NCI-H146 (cell line): ENCODE measurements around the gene CTSC.
A peak's percentile ranks its signal among the peaks of the same experiment; 100 is the strongest.

ENCODE experiments used
- DNase-seq: peaks from one replicate; lab custom pipeline; 2025; lab: John Stamatoyannopoulos, UW

The CTSC gene

GRCh38 chr11:88317536-88317935 is 20.0 kb downstream of the CTSC start:
- DNase-seq, result no peak

DNA sequence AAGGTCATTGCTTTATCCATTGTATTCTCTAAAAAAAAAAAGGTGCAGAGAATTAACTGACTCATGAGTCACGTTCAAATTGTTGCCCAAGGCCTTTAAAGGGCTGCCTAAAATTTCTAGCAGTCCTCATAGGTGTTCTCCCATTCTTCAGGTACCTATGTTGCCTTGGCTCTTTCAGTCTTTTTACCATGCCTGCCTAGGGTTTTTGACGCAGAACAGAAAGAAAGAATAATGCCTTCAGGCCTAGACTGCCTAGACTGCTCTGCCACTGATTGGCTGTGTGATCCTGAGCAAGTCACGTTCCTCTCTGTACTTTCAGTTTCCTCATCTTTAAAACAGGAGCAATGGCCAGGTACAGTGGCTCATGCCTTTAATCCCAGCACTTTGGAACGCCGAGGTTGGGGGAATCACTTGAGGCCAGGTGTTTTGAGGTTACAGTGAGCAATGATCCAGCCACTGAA is 21.5 kb downstream of the CTSC start:
- no peak for DNase-seq

GRCh38 chr11:88315015-88315414 is 22.5 kb downstream of the CTSC start:
- no peak for DNase-seq

GRCh38 chr11:88313441-88313840 is 24.1 kb downstream of the CTSC start:
- no peak for DNase-seq

- DNase-seq, result no peak
These were observed 24.9 kb downstream of the CTSC start for GRCh38 chr11:88312628-88313027.

DNA sequence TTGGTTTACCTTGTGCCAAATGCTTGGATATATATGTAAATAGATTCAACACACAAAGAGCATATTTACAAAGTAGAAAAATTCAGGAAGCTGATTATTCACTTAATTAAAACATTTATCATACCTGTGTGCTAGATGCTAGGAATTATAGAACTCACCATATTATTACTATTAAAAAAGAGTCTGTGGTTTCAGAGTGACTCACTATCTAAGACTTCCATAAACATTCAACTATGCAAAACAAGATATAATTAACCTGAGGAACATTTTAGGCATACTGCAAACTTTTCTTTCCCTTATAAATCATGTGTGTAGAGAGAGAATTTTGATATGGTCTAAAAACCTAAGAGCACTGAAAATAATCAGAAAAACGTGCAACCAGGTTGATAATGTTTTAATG is 27.3 kb downstream of the CTSC start:
- no peak for DNase-seq

- DNase-seq, result no peak
These were observed 29.0 kb downstream of the CTSC start for GRCh38 chr11:88308576-88308975.

DNA sequence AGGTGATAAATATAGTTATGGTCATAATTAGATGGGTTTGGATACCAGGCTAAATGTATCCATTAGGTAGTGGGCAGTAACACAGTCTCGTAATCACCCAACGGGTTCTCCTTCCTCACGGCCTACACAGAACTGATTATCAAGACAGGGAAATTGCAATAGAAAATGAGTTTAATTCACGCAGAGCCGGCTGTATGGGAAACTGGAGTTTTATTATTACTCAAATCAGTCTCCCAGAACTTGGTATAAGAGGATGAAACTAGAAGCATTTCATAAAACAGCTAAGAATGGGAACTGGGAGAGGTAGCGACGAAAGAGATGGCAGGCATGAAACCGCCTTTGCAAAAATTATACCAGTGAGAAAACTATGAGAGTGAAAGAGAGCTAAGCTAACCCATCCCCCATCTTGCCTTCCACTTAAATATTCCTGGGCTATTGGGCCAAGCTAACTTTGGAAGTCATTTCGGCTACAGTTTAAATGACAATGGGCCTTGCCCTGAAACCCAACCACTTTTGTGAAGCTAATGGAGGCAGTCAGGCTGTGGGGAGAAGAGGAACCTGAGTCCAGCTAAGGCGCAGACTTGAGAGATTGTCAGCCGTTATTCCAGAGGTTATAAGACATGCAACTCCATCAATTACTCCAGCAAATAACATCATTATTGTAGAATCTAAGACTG is 29.6 kb downstream of the CTSC start:
- DNase-seq, result no peak

DNA sequence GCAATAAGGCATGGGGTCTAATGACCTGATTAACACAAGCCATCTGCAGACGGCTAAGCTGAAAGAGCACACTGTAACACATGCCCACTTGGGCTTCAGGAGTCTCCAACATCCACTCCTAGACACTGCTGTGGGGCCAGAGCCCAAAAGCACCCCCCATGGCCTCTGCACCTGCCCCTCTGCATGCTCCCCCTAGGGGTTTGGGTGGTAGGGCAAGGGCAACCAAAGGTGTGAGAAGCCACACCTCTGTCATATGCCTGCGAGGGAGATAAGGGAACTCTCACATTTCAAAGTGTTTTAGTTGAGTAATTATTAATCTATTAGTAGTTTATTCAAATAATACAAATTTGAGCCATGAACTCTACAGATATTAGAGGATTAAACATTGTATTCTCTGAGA is 30.8 kb downstream of the CTSC start:
- no peak for DNase-seq

DNA sequence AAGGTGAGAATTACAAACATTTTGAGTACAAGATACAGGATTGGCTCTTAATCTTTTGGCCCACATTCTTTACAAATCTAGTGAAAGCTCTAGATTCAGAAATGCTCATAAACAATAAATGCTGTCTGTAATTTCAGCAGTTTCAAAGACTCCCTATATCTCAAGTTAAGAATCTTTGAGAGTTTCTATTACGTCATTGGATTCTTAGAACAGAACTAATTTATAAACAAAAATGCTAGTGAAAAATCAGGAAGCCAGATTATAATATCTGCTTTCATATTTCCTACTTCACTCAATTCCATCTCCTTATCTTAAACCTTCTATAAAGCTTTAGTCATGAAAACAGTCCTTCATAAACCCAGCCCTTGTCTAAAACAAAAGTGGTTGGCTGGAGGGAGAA is 32.1 kb downstream of the CTSC start:
- DNase-seq, result no peak

DNA sequence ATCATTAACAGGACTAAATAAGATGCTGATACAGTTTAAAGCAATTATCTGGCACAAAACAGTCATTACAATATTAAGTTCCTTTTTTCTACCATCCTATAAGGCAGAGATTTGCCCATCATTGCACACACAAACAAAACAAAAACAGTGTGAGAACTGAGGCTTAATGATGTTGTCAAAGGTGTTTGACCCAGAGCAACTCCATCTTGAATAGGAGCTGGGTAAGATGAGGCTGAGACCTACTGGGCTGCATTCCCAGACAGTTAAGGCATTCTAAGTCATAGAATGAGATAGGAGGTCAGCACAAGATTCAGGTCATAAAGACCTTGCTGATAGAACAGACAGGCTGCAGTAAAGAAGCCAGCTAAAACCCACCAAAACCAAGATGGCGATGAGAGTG is 33.2 kb downstream of the CTSC start:
- DNase-seq, result no peak

GRCh38 chr11:88303037-88303436 is 34.5 kb downstream of the CTSC start:
- DNase-seq, result no peak

DNA sequence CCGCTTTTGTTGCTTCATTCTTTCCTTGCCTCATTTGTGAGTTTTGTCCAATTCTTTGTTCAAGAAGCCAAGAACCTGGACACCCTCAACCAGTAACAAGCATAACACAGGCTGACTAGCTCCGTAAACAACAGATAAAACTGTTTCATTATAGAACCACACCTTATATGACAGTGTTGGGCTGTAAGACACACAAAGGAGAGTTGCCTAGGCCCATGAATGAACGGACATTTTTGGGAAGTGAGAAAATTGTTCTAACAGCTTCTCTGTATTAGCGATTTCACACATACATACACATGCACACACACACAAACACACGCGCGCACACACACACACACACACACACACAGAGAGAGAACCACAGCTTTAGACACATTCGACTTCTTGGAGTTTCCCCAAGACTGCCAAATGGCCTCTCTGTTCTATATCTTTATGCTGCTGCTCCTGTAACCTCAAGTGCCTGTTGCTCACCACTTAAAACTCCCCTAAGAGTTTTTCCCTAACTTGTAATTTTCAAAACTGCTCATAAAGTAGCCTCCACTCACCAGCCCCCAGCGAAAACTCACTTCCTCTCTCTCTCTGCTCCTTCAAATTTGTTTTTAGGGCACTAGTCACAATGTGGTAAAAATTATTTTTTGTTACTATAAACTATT is 35.9 kb downstream of the CTSC start:
- no peak for DNase-seq

- no peak for DNase-seq
These were observed 36.5 kb downstream of the CTSC start for GRCh38 chr11:88300888-88301487.

GRCh38 chr11:88297863-88298262 is 39.7 kb downstream of the CTSC start:
- DNase-seq, result peak; percentile 34

- peak; percentile 55 for DNase-seq
These were observed 40.1 kb downstream of the CTSC start for GRCh38 chr11:88297421-88297820.

DNA sequence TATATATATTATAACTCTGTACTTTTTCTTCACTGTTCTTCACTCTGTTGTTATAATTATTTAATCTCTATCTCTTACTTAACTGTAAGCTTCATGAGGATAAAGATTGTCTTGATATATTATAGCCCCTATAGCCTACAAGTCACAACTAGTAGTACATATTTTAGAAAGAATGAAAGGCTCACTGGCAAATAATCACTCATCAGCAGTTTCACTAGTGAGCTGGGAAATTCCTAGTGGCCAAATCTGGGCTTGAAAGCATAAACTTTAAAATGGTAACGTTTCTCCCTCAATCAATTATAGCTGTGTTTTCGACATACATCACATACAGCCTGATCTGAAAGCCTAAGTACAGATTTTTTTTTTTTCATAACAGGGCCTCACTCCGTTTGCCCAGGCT is 42.5 kb downstream of the CTSC start:
- no peak for DNase-seq

- DNase-seq, result no peak
These were observed 43.6 kb downstream of the CTSC start for GRCh38 chr11:88293931-88294330.

DNA sequence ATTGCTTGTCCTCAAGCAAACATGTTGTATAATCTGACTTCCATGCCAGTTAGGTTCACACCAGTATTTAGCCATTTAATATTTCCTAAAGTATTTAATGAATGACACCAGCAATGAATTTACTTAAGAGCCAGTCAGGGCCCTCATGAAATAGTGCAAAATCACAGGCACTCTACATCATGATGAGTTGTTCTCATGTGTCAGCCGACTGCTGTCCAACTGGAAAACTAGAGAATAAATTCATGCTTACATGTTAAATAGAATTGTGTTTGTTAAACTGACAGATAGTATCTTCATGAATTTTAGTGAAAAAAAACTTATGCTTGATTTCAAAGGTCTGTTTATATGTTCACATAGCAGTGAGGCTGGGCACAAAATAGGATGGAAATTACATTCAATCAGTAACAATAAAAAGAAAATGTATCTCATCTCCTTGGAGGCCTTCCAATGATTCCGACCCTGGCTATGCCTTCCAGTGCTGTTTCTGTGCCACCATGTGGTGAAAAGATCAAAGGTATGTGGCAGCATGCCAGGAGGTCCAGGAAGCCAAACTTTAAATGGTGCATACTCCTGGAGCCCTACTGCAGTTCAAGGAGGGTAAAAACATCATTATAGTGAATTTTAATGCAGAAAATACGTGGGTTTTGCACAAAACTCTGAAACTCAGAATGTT is 45.2 kb downstream of the CTSC start:
- no peak for DNase-seq

DNA sequence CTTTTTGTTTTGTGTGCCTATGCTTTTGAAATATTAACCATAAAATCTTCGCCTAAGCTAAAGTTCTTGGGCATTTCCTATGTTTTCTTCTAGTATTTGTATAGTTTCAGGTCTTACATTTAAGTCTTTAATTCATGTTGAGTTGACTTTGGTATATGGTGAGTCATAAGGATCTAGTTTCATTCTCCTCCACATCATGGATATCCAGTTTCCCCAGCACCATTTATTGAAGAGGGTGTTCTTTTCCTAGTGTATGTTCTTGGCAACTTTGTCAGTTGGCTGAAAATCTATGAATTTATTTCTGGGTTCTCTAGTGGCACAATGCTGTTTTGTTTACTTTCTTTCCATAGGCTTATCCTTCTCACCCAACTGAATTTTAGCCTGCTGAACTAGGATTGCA is 49.0 kb downstream of the CTSC start:
- DNase-seq, result no peak

DNA sequence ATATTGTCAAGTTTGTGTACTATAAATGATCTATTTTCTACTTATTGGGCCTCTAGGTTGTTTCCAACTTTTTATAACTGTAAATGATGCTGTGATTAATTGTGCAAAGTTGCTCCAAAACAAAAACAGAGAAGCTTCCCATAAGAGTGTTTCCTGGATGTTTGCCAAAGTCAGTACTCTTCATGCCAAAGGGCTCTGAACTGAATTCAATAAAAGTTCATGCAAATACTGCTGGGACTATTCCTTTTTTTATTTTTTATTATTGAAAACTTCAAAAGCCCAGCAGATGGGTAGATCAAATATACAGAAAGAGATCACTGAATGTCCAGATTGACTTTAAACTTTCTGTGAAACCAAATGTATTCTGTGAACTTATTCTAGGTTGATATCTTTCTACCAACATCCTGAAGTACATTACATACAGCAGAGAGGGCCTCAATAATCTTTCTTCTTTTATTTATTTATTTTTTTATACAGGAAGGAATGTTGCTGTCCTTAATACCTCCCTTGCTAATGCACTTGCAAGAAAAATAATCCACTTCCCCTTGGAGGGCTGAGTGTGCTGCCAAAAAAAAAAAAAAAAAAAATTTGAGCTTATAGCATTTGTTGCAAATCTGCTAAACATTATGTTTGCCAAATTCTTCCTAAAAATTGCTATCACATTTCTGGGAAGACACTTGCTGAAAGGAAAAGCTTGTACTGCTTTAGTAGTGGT is 53.0 kb downstream of the CTSC start:
- no peak for DNase-seq
